Left lung (tissue), 14 donors: ENCODE data around the gene TOR1B. TPM values are rescaled to one million over a fixed set of nuclear protein-coding genes. Genes with fewer than 3 reads are reported as not detected.

Source experiments
- ATAC-seq: fragments of 200-7000 bp; cut with Tn5 transposase; one replicate; pipeline ENCODE4 v1.9.1; 2020; ENCODE audit warnings: moderate library complexity
- DNase-seq, 4 donors: peaks; one replicate each; pipeline ENCODE4 v3.0.0-alpha.2; 2013 to 2020
- H3K27ac ChIP-seq, 2 donors: fragments of 200-600 bp; sonication (generic) in 1 of 2; one replicate each; pipeline versions ENCODE4 v1.5.0 to v1.8.0; 2020 to 2021
- H3K27me3 ChIP-seq, 2 donors: fragments of 200-600 bp; sonication (generic) in 1 of 2; one replicate each; pipeline versions ENCODE4 v1.5.0 to v1.8.0; 2020 to 2021
- H3K36me3 ChIP-seq, 2 donors: fragments of 200-600 bp; sonication (generic) in 1 of 2; one replicate each; pipeline versions ENCODE4 v1.5.0 to v1.8.0; 2020 to 2021
- H3K4me1 ChIP-seq, 2 donors: fragments of 200-600 bp; one replicate each; pipeline ENCODE4 v1.8.0; 2021
- H3K4me3 ChIP-seq, 2 donors: fragments of 200-600 bp; sonication (generic) in 1 of 2; one replicate each; pipeline versions ENCODE4 v1.5.0 to v1.8.0; 2020 to 2021; ENCODE audit warnings: mild to moderate bottlenecking in 1 of 2
- H3K9me3 ChIP-seq, 2 donors: fragments of 200-600 bp; sonication (generic) in 1 of 2; one replicate each; pipeline versions ENCODE4 v1.5.0 to v1.8.0; 2020 to 2021
- intact Hi-C, 2 donors: fragments of 100-400 bp; cut with DNase I; formaldehyde crosslinking; loops; one replicate each; pipeline versions ENCODE4 v1.11.2 to v1.14.2; 2022
- long read RNA-seq, 12 donors: library from polyadenylated mRNA in 2 of 12; unstranded in 2 of 12; transcript quantifications; one replicate each; pipeline ENCODE4 v2.0.0 and lab custom pipeline, GENCODE V29; 2019 to 2026
- polyA plus RNA-seq, 6 donors: library from polyadenylated mRNA; unstranded; fragments of 120-200 nt; gene quantifications; one replicate each; pipeline ENCODE4 v1.2.1, GENCODE V29; 2013; ENCODE audit not compliant: insufficient read length in 6 of 6
- total RNA-seq, 2 donors: library from RNA; stranded (reverse); fragmentation: NEBNext Ultra II Directional; extraction: Animal tissue kit (Norgen Biotek cat#: 25700); gene quantifications; one replicate each; pipeline ENCODE4 v1.2.1, GENCODE V29; 2021
- TF ChIP-seq, protein P1 (sequence below), 2 donors: fragments of 200-600 bp; sonication (generic) in 1 of 2; IDR thresholded peaks; one replicate each; pipeline versions ENCODE4 v1.5.0 to v1.8.0; 2021; ENCODE audit warnings: antibody characterized with exemption in 2 of 2
- donor health status: DM: no; HTN: yes; CAD: no.
- donor health status: DM: no; HTN: no; CAD: no.

Gene TOR1B, protein sequence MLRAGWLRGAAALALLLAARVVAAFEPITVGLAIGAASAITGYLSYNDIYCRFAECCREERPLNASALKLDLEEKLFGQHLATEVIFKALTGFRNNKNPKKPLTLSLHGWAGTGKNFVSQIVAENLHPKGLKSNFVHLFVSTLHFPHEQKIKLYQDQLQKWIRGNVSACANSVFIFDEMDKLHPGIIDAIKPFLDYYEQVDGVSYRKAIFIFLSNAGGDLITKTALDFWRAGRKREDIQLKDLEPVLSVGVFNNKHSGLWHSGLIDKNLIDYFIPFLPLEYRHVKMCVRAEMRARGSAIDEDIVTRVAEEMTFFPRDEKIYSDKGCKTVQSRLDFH
- 10 to 100 TPM; 26.1 to 32.1 TPM for total RNA-seq
- polyA plus RNA-seq, result 10 to 100 TPM; 19.0 to 25.0 (median 21.4) TPM
- long read RNA-seq, donor 1, transcript TOR1B-203 (2 exons, 663 nt), result major isoform, 7 of 8 reads
- long read RNA-seq, donor 1, partial matches to known transcripts, result 0 of 8 reads
- long read RNA-seq, donor 1, other reads (novel, unspliced or antisense), result 0 of 8 reads
- long read RNA-seq, donor 2, partial matches to known transcripts, result 0 of 4 reads
- long read RNA-seq, donor 2, other reads (novel, unspliced or antisense), result 0 of 4 reads
- long read RNA-seq, donor 3, partial matches to known transcripts, result 15 of 16 reads
- long read RNA-seq, donor 3, other reads (novel, unspliced or antisense), result 0 of 16 reads
- long read RNA-seq, donor 4, partial matches to known transcripts, result 2 of 7 reads
- long read RNA-seq, donor 4, other reads (novel, unspliced or antisense), result 0 of 7 reads
- long read RNA-seq, donor 5, transcript TOR1B-203 (2 exons, 663 nt), result major isoform, 5 of 6 reads
- long read RNA-seq, donor 5, partial matches to known transcripts, result 0 of 6 reads
- long read RNA-seq, donor 5, other reads (novel, unspliced or antisense), result 0 of 6 reads
- long read RNA-seq, donor 6, partial matches to known transcripts, result 13 of 15 reads
- long read RNA-seq, donor 6, other reads (novel, unspliced or antisense), result 0 of 15 reads
- long read RNA-seq, donor 7, partial matches to known transcripts, result 0 of 3 reads
- long read RNA-seq, donor 7, other reads (novel, unspliced or antisense), result 0 of 3 reads
- long read RNA-seq, donor 8, partial matches to known transcripts, result 0 of 37 reads
- long read RNA-seq, donor 8, other reads (novel, unspliced or antisense), result 34 of 37 reads
- long read RNA-seq, donor 9, result 0 reads
- long read RNA-seq, donor 10, partial matches to known transcripts, result 0 of 3 reads
- long read RNA-seq, donor 10, other reads (novel, unspliced or antisense), result 0 of 3 reads
- long read RNA-seq, donor 11, transcript TOR1B-203 (2 exons, 663 nt), result major isoform, 7 of 8 reads
- long read RNA-seq, donor 11, partial matches to known transcripts, result 0 of 8 reads
- long read RNA-seq, donor 11, other reads (novel, unspliced or antisense), result 0 of 8 reads
- long read RNA-seq, donor 12, partial matches to known transcripts, result 10 of 46 reads
- long read RNA-seq, donor 12, other reads (novel, unspliced or antisense), result 31 of 46 reads

- H3K27me3 ChIP-seq, result no peaks in the 10 kb centered on the region
- H3K4me1 ChIP-seq, result peaks cover 5 to 39% of the 10 kb centered on the region in 2 donors
- H3K27ac ChIP-seq, result peak within 1 kb of the TSS; percentile 74 to 88
- intact Hi-C loops, result no loop called here
- H3K36me3 ChIP-seq, result peaks cover 0 to 20% of the 10 kb centered on the region in 2 donors
- H3K4me3 ChIP-seq, result peak within 1 kb of the TSS; percentile 85 to 90
- ATAC-seq, result peak; percentile 98
- DNase-seq, result peak; percentile 92 to 97 (median 95)
- TF ChIP-seq, protein P1, sequence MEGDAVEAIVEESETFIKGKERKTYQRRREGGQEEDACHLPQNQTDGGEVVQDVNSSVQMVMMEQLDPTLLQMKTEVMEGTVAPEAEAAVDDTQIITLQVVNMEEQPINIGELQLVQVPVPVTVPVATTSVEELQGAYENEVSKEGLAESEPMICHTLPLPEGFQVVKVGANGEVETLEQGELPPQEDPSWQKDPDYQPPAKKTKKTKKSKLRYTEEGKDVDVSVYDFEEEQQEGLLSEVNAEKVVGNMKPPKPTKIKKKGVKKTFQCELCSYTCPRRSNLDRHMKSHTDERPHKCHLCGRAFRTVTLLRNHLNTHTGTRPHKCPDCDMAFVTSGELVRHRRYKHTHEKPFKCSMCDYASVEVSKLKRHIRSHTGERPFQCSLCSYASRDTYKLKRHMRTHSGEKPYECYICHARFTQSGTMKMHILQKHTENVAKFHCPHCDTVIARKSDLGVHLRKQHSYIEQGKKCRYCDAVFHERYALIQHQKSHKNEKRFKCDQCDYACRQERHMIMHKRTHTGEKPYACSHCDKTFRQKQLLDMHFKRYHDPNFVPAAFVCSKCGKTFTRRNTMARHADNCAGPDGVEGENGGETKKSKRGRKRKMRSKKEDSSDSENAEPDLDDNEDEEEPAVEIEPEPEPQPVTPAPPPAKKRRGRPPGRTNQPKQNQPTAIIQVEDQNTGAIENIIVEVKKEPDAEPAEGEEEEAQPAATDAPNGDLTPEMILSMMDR (IDR thresholded peaks at IDR 0.05), result no peak
- H3K9me3 ChIP-seq, result no peaks in the 10 kb centered on the region
Observed at GRCh38 chr9:129802833-129803675, at the start of gene TOR1B. Gene TOR1B, plus strand, starts transcription at chr9:129803184. Its CDS starts 29 bp downstream, at chr9:129803213.

DNA sequence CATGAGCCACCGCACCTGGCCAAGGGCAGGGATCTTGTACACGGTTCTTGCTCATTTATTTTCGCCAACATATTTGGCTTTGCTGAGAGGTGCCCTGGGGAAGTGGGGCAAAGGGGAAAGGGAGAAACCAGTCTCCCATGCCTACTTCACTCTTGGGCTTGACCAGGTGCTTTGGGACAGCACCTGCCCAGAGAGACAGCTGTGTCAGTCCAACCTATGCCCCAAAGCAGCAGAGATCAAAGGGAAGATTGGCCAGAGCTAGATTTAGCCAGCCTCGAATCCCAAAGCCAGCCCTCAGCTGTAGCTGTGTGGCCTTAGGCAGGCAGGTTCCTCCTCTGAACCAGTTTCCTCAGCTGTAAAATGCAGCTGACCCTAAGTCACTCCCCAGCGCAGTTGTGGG, 47.8 kb upstream of the TOR1B start:
- Histone ChIP-seq H3K27me3 (peaks cover 0 to 30% of the 10 kb centered on the region in 2 donors), H3K9me3 (no peaks in the 10 kb centered on the region), H3K27ac (no peak overlapping the region), H3K4me1 (peaks cover 4 to 41% of the 10 kb centered on the region in 2 donors), H3K4me3 (no peak overlapping the region), H3K36me3 (no peaks in the 10 kb centered on the region)
- DNase-seq, result no peak
- ATAC-seq, result no peak
- TF ChIP-seq, protein P1 (IDR thresholded peaks at IDR 0.05), result no peak
- intact Hi-C loops, result no loop called here

GRCh38 chr9:129756191-129756590, 46.8 kb upstream of the TOR1B start:
- TF ChIP-seq, protein P1 (IDR thresholded peaks at IDR 0.05), result no peak
- Histone ChIP-seq H3K4me3 (no peak overlapping the region), H3K27ac (no peak overlapping the region), H3K9me3 (no peaks in the 10 kb centered on the region), H3K27me3 (peaks cover 0 to 30% of the 10 kb centered on the region in 2 donors), H3K36me3 (no peaks in the 10 kb centered on the region), H3K4me1 (peaks cover 4 to 43% of the 10 kb centered on the region in 2 donors)
- intact Hi-C loops, result no loop called here
- no peak for ATAC-seq
- DNase-seq, result no peak

DNA sequence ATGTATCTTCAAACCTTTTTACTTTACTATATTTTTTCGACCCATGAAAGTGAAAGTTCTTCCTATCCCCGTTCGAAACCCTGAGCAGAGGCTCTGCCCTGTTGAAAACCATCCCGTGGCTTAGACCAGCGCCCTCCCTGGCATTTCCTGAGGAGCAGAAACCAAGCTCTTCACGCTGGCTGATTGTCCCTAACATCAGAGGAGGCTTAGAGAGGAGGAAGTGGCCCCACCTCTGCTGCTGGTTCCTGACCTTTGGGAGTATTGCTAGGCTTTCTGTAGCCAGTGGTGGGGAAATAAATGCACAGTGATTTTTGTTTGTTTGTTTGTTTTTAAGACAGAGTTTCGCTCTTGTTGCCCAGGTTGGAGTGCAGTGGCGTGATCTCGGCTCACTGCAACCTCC, 45.9 kb upstream of the TOR1B start:
- DNase-seq, result no peak
- TF ChIP-seq, protein P1 (IDR thresholded peaks at IDR 0.05), result no peak

More for the DNA sequence above, 45.9 kb upstream of the TOR1B start:
- Histone ChIP-seq H3K27ac (no peak overlapping the region), H3K4me3 (no peak overlapping the region), H3K36me3 (no peaks in the 10 kb centered on the region), H3K27me3 (peaks cover 0 to 23% of the 10 kb centered on the region in 2 donors), H3K4me1 (peaks cover 4 to 45% of the 10 kb centered on the region in 2 donors), H3K9me3 (no peaks in the 10 kb centered on the region)
- intact Hi-C loops, result no loop called here
- ATAC-seq, result no peak
